Activated CD4-positive, alpha-beta T cell treated with anti-CD3 and anti-CD28 coated beads, Interleukin-2, amount 50 U/mL, for 1 hour (primary cell): Measurements from ENCODE around the gene AXIN1.
"Not testable (repeated sequence)": the region's sequence is repeated elsewhere in the genome, so short reads cannot be mapped to it uniquely, and the experiment has no call there.

Source experiments
- DNase-seq: peaks from one replicate; pipeline ENCODE4 v3.0.0-alpha.2; 2020

Gene AXIN1

DNA sequence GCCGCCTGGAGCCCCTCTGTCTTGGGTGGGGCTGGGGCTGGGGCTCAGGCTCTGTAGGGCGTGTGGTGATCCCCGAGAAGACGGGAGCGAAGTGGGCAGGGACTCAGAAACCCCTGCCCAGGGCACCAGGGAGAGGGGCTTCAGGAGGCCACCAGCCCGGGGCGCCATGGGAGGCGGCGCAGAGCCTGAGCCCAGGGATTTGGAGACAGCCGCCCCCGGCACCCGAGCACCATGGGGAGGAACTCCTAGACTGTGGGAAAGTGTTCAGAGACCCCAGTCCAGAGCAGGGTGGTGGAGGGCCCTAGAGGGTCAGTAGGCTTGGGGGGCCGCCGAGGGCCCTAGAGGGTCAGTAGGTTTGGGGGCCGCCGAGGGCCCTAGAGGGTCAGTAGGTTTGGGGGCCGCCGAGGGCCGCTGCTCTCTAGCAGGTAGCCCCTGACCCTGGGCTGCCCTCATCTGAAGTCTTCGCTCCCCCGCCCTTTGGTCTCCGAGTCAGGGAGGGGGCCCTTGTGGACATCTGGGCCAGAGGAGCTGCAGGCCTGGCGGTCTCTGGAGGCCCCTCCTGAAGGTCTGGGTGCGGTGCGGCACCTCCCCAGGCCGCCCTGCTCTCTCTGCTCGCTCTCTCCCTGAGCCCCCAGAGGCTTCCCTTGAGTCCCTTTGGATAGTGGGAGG is 71.4 kb downstream of the AXIN1 start:
- DNase-seq = no peak

DNA sequence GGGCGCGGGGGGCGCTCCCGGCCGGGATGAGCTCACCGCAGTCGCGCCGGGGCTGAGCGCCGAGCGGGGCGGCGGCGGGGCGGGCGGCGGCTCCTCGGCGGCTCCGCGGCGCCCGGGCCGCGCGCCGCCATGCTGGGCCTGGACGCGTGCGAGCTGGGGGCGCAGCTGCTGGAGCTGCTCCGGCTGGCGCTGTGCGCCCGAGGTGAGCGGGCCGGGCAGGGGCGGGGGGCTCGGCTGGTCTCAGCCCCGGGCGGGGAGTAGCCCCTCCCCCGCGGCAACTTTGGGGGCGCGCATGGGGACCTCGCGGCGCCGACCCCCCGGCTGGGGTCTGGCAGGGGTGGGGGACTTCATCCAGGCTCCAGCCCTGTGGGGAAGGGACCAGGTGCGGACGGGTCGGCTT is 72.0 kb downstream of the AXIN1 start, which contains the start of gene ARHGDIG:
TSS of gene ARHGDIG (plus strand) at position 40 of the 400 bp plus-strand sequence. CDS start at position 130, 90 bp downstream.
- no peak for DNase-seq

DNA sequence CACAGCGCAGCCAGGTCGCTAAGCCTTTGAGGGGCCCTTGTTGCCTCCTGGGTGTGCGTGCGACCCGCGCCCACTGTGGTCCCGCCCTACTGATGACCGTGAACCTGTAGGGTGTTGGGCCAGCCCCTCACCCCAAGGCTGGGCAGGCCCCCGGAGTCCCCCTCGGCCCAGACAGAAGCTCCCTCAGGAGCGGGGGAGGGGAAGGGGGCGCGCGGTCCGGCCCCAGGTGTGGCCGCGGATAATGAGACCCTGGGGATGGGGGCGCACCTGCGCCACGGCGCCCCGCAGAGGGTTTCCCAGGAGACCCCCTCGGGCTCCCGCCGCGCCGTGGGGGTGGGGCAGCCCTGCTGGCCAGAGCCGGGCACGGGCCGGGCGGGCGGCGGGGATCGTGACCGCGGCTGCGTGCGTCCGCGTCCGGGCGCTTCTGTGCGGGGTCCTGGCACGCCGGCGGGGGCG is 72.5 kb downstream of the AXIN1 start:
- DNase-seq = no peak

DNA sequence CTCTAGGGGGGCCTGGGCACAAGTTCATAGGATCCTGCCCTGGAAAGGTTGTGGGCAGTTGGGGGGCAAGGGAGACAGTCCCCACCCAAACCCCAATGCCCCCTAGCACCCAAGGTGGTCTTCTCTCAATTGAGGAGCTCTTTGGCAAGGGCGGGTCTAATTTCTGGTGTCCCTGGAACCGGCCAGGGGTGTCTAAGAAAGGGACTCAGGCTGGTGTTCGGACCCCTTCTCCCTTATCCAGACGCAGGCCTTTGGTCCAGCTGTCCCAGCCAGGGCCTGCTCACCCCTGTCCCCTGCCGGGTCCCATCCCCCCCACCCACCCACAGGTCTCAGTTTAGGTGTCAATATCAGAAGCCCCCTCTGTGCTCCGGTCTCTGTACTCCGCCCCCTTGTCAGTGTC is 73.0 kb downstream of the AXIN1 start:
- no peak for DNase-seq

DNA sequence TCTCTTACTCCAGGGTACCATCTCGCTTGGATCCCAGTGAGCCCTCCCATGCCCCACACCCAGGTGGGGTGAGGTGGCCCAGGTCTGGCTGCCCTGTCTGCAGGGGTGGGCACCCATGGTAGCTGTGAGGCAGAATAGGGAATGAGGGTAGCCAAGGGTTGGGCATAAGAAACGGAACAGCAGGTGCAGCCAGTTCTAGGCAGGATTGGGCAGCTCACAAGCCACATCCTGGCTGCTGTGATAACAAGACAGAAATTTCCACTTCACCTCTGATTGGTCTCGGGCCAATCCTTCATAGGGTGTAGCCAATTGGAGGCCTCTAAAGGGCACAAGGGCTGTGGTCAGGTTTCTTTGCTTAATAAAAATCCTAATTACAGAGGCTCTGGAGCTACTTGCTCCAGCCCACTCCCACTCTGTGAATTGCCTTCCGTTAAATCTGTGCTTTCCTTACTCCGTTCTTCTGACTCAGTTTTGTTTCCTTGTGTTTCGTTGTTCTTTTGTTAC is 73.6 kb downstream of the AXIN1 start:
- peak; percentile 10 for DNase-seq

DNA sequence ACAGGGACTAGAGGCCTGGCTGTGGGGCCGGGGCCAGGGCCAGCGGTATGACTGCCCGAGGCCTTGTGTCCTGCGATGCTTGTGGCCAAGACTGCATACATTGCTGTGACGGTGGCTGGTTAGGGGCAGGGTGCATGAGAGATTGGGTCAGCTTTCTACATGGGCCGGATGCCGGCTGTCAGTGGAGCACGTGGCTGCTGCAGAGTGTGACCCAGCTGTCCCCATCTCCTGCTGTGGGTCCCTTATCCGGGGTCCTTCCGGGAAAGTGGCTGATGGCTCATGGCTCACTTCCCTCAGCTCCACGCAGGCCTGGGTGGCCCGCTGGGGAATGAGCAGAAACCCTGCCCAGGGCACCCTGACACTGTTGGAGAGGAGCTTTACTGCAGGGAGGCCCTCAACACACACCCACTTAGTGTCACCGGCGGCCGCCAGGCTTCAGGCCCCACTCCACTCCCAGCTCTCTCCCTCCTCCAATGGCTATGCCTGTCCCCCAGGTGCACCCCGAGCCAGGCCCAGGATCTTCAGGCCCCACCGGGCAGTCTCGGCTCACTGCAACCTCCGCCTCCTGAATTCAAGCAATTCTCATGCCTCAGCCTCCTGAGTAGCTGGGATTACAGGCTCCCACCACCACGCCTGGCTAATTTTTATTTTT is 76.0 kb downstream of the AXIN1 start:
- no peak for DNase-seq

DNA sequence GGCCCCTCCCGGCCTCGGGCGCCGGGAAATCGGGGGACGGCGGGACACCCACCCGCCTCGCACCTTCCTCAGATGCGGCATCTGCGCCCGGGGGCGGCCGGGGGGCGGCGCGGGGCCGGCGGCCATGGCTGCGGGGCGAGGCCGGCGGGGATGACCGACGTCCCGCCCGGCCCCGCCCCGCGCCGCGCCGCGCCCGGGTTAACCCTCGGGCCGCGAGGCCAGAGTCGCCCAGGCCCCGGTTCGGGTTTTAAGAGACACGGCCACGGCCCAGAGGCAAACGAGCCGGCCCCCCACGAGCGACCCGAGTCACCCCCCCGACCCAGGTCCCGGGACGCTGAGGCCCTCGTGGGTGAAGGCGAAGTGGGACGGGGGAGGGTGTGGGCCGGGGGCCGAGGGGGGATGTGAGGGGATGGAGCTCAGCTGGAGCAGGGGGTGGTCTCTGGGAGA is 76.7 kb downstream of the AXIN1 start, which contains the start of gene RGS11:
TSS of gene RGS11 (minus strand) at position 159 of the 447 bp plus-strand sequence. CDS start at position 126, 33 bp downstream.
- DNase-seq = no peak

DNA sequence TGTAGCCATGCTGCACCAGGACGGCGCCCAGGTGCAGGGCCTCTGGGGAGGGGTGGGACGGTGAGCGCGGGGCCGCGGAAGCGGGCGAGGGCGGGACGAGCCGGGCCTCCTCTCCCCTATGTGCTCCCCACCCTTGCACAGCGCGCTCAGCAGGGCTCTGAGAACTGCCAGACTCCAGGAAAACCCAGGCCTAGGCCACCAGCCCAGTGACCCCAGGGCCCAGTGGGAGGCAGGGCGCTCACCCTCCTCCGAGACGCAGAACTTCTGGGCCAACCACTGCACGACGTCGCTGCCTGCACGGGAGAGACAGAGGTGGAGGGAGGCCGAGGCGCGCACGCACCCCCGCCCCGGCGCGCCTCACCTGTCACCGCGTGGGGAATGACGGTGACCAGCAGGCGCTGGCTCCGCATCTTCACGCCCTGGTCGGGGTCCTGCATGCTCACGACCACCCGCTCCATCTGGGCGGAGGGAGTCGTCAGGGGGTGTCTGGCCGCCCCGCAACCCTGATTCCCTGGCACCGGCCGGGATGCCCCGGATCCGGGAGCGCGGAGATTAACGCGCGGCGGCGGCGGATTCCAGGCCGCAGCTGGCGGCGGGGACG is 77.4 kb downstream of the AXIN1 start:
- DNase-seq = peak; percentile 13

DNA sequence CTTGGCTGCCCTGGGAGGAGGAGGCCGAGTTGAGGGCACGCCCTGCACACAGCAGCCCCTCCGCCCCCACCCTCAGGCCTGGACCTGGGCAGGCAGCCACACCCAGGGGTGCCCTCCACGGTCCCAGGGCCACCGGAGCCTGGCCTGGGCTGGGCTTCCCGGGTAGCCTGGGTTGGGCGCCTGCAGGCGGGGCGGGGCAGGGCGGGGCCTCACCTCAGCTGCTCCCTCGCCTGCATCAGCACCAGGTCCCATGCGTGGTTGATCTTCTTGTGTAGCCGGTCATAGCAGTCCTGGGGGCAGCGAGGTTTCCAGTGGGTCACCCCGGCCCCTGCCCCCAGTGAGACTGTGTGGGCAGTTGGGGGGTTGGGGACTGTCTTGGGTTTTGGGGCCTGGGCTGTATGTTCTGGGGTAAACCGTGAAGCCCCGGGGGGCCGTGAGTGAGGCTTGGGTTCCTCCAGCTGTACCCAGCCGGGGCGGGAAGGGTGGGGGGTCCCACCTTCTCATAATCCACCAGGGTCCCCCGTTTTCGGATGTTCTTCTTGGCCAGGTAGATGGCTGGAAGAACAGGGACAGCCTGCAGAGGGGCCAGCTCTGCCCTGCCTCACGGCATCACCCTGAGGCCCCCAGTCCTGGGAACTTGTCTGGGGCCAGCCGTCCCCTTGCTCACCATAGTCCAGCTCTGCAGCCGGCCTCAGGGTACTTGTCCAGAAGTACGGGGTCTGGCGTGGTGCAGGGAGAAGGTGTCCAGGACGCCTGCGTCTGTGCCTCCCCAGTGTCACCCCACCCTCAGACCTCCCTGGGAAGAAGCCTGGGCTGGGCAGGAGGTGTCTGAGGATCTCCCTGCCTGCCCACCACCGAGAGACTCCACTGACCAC is 78.7 kb downstream of the AXIN1 start:
- no peak for DNase-seq

DNA sequence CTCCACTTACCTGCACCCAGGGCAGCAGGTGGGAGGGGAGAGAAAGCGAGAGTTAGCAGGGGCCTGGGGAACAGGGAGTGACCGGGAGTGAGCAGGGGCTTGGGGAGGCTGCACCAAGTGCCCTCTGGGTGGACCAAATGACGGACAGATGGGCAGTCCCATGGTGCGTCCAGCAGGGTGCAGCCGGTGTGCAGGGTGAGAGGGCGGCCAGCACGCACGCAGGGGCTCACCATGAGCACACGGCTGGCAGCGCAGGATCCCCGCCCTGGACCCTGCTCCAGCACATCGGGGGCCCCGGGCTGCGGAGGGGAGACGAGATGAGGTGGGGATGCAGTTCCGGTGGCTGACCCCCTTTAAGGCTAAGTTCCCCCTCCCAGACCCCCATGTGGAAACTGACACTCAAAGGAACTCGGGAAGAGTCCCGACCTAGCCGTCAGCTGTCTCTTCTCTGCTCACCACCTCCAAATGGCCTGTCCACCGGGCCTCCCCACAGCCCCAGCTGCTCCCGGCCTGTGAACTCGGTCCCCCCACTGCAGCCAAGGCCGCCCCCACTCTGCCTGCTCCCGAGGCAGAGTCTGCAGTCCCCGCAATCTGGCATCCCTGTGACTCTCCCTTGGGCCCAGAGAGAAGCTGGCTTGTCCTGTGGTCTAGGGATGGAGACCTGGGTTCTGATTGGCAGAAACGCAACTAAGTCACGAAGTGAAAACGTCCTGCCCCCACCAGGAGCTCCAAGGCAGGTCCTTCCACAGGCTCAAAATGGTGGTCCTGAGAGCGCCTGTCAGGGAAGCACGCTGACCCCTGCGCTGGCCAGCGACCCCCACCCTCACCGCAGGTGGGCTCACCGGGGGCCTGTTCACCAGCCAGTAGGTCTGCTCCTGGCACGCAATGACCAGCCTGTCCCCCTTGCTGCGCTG is 79.6 kb downstream of the AXIN1 start:
- no peak for DNase-seq

DNA sequence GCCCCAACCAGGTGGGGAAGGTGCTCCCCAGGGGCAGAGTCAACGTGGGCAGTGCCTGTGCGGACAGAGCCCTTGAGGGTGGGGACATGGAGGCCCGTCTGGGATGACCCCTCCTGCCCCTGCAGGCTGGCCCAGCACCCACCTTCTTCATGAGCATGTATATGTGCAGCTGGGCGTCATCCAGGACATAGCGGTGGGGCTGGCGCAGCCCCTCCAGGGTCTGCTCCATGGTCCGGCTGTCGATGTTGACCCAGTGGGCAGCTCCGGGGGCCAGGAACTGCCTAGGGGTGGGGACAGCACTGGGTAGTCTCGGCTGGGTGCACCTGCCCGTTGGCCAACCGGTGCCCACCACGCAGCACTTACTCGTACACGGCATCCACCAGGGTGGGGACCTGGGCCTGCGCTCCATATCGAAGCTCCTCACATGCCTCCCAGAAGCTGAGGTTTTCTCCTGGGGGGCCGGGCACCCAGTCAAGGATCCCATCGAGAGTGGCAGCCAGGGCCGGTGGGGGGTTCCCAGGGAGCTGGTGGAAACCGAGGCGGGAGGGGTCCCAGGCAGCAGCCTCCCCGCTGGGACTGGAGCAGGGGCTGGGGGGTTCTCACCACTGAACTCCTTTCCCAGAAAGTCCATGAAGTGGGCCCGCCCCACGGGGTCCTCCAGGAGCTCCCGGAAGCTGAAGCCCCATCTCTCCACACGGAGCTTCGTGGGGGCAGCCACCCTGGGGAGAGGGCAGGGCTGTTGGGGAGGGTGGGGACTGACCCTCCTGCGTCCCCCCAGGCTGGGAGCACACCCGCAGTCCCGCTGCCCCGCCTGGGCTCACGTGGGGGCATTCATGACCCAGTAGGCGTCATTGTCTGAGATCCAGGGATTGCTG is 81.9 kb downstream of the AXIN1 start:
- no peak for DNase-seq

DNA sequence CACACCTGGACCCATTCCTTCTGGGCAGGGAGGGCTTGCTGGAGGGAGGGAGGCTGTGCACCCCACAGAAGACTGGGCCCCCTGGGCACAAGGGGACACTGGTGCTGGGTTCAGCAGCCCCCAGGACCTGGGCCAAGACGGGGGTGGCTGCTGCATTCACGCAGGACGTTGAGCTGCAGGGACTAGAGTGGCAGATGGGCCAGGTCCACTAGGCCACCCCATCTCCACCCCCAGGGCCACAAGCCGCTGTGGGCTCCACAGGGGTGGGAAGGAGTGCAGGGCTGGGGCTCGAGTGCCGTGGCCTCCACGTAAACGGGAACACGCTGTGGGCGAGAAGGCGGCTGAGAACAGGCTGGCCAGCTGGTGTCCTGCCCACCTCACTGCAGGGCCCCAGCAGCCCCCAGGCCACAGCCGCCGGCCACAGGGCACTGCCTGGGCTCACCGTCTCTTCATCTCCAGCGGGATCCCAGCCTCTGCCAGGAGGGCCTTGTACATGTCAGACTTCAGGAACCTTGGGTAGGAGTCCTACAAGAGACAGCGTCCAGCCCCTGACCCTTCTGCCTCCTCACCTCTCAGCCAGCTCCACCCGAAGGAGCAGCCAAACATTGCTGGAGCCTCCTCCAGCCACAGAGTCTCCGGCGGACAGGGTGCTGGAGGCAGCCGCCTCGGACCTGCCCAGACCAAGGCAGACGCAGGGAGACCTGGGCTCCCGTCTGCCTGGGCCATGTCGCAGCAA is 83.3 kb downstream of the AXIN1 start:
- DNase-seq = no peak

DNA sequence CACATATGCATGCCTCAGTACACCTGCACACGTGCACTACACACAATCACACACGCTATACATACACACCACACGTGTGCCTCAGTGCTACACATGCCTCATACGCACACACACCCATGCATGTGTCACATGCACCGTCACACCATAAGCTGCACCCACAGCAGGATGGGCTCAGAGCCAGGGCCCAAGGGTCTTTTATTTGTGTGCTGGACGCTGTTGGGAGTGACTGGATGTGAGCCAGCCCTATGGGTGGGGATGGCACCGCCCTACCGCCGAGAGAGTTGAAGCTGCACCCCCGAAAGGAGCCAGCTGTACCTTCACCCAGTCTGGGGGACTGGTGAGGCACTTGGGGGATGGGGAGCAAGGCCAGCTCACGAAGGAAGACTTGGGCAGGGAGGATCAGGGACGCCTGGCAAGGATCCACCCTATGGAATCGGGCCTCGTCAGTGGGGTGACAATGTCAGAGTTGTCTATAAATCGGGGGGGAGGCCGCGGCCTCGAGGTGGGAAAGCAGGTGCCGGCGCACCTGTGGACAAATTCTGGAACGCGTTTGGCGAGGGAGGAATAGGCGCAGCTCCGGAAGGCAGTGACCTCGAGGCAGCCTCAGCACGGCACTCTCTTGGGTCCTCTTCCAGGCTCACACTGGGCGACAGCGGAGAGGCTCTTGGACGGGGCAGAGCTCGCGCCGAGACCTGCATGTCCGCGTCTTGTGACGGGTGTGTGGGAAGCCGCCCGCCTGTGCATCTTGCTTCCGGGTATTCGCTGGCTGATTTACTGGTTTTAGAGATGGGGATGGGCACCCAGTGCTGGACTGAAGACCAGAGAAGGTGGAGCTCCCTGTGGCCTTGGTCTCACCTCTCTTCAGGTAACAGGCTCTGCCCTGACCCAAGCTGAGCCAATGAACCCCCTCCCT is 84.1 kb downstream of the AXIN1 start:
- no peak for DNase-seq

DNA sequence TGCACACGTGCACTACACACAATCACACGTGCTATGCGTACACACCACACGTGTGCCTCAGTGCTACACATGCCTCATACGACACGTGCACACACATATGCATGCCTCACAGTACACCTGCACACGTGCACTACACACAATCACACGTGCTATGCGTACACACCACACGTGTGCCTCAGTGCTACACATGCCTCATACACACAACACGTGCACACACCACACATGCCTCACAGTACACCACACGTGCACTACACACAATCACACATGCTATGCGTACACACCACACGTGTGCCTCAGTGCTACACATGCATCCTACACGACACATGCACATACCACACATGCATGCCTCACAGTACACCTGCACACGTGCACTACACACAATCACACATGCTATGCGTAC is 85.0 kb downstream of the AXIN1 start:
- DNase-seq = not testable (repeated sequence)

DNA sequence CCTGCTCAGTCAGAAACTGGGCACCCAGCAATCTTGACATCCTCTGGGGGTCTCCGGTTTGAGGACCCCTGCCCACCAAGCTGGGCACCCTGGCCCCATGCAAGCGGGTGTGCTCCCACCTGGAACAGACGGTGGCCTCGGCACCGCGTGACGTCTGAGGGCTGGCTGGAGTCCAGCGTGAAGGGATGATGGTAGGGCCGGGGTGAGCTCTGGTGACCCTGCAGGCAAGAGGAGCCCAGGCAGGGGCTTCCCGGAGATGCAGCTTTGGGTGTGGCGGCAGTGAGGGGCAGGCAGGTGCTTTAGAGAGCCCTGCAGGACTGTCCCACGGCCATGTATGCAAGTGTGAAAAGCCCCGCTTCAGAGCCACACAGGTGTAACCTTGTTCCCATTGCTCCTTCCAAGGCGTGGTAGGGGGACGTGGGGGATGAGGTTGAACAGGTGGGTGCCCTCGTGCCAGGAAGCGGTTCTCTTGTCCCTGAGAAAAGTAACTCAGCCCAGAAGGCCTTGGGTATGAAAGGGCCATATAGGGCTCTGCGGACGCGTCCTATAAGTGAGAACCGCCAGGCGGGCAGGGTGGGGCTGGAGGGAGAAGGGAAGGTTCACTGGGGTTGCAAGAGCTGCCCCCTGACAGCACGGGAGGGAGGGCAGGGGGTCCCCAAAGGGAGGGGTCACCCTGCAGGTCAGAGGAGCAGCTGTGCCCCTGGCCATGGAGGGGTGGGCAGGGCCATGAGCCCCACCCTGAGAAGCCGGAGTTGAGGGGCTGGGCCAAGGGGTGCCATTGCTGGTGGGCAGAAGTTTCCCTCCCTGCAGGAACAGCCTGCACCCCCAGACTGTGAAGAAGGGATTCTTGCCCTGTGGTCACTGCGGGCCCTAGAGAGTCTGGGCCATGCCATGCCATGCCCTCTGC is 86.0 kb downstream of the AXIN1 start:
- DNase-seq = no peak

DNA sequence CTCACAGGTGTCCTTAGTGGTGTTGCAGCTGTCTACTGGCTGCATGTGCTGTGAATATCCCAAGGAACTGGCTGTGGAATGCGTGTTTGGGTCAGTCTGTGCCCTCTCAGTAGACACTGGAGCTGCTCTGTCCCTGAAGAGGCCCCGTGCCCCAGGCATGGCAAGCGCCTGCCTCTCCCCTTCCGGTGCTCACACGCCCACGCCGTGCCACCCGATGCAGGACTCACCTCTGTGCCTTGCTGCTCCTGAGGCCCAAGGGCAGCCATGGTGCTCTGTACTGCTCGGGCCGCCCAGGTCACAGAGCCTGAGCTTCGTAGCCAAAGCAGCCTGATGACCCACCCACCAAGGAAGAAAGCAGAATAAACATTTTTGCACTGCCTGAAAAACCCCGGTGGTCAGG is 86.8 kb downstream of the AXIN1 start:
- DNase-seq = no peak

DNA sequence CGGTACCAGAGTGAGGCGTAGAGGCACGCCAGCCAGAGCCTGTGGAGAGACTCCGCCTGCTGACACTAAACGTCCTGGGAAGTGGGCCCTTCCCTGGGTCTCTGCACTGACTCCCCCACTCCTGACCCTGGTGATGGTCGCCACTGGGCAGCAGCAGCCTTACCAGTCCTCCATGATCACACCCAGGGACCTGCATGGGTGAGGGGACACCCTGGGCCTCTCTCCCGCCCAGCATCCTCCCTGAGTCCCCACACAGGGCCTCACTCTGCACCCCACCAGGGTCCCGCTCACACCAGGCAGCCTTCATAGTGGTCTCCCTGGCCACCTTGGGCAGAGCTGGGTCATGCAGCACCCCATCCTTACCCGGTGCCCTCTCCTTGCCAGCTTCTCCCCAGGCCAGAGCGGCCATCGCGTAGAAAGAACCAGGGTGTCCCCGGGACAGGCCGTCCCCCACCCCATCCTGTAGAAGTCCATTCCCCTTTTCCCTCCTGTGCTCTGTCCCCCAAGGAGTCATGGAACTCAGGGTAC is 87.5 kb downstream of the AXIN1 start:
- no peak for DNase-seq
